GM21786 (cell line): ENCODE data around the gene VEGFA.

Source experiments
- ATAC-seq: cut with Tn5 transposase; IDR thresholded peaks from one replicate; pipeline ENCODE4 v1.9.1; 2021; ENCODE audit not compliant: unreplicated experiment

Gene VEGFA

GRCh38 chr6:43784049-43784855 lies 14.2 kb downstream of the VEGFA start:
- no peak for ATAC-seq

GRCh38 chr6:43785220-43785752 lies 15.3 kb downstream of the VEGFA start:
- no peak for ATAC-seq

GRCh38 chr6:43785904-43786303 lies 15.9 kb downstream of the VEGFA start:
- ATAC-seq, result no peak

GRCh38 chr6:43786664-43787329 lies 16.8 kb downstream of the VEGFA start:
- ATAC-seq, result no peak

GRCh38 chr6:43788301-43788700 lies 18.3 kb downstream of the VEGFA start:
- no peak for ATAC-seq

- no peak for ATAC-seq
Observed at GRCh38 chr6:43789447-43789846, 19.4 kb downstream of the VEGFA start.

GRCh38 chr6:43790031-43790430 lies 20.0 kb downstream of the VEGFA start:
- ATAC-seq, result no peak

GRCh38 chr6:43791745-43792422 lies 21.9 kb downstream of the VEGFA start:
- ATAC-seq, result no peak

- ATAC-seq, result no peak
Observed at GRCh38 chr6:43793154-43793874, 23.3 kb downstream of the VEGFA start.

- ATAC-seq, result no peak
Observed at GRCh38 chr6:43793875-43794242, 23.8 kb downstream of the VEGFA start.

- ATAC-seq, result no peak
Observed at GRCh38 chr6:43795421-43795820, 25.4 kb downstream of the VEGFA start.

- ATAC-seq, result no peak
Observed at GRCh38 chr6:43796168-43796567, 26.2 kb downstream of the VEGFA start.

- ATAC-seq, result no peak
Observed at GRCh38 chr6:43796903-43797890, 27.2 kb downstream of the VEGFA start.

- no peak for ATAC-seq
Observed at GRCh38 chr6:43797919-43798318, 27.9 kb downstream of the VEGFA start.

- ATAC-seq, result peak; percentile 51
Observed at GRCh38 chr6:43798688-43799444, 28.9 kb downstream of the VEGFA start.

- ATAC-seq, result no peak
Observed at GRCh38 chr6:43799551-43800297, 29.7 kb downstream of the VEGFA start.

GRCh38 chr6:43800298-43800623 lies 30.2 kb downstream of the VEGFA start:
- no peak for ATAC-seq

GRCh38 chr6:43800746-43801494 lies 30.9 kb downstream of the VEGFA start:
- ATAC-seq, result no peak
